Testis (tissue), 3 donors: ENCODE results near the gene MGAT3. TPM values are rescaled to one million over a fixed set of nuclear protein-coding genes. Genes with fewer than 3 reads are reported as not detected.

Source experiments
- DNase-seq: peaks from one replicate; pipeline ENCODE4 v3.0.0-alpha.2; 2019
- H3K27ac ChIP-seq, 2 donors: fragments of 200-600 bp; sonication (generic); one replicate each; pipeline ENCODE4 v1.5.1; 2019
- H3K27me3 ChIP-seq: fragments of 200-600 bp; sonication (generic); one replicate; pipeline ENCODE4 v1.5.1; 2019
- H3K36me3 ChIP-seq: fragments of 200-600 bp; sonication (generic); one replicate; pipeline ENCODE4 v1.5.1; 2017; ENCODE audit warnings: low read depth; ENCODE audit errors: missing control alignments
- H3K4me1 ChIP-seq: fragments of 200-600 bp; sonication (generic); one replicate; pipeline ENCODE4 v1.5.1; 2019
- H3K4me3 ChIP-seq, 2 donors: fragments of 200-600 bp; sonication (generic); one replicate each; pipeline ENCODE4 v1.5.1; 2017 to 2019
- H3K9me3 ChIP-seq: fragments of 200-600 bp; sonication (generic); one replicate; pipeline ENCODE4 v1.5.1; 2017
- POLR2A ChIP-seq: fragments of 450-650 bp; IDR thresholded peaks from one replicate; pipeline ENCODE4 v1.6.1; 2017; ENCODE audit warnings: antibody characterized with exemption, mild to moderate bottlenecking, moderate library complexity
- WGBS, 2 donors: methylation state at CpG; one replicate each; pipeline ENCODE4 v1.1.5; 2018; 5-methylcytosine and 5-hydroxymethylcytosine counted together
- intact Hi-C: fragments of 100-400 bp; cut with DNase I; formaldehyde crosslinking; loops from one replicate; pipeline ENCODE4 v1.15.1; 2023; ENCODE audit warnings: low total_unique reads
- polyA plus RNA-seq: library from polyadenylated mRNA; stranded (reverse); fragments of 350-450 nt; fragmentation: Illumina TruSeq; extraction: RNeasy Lipid Tissue Mini Kit (QIAGEN cat#74804); gene quantifications from one replicate; pipeline ENCODE4 v1.2.3, GENCODE V29; 2014; ENCODE audit warnings: low read depth, low replicate concordance; ENCODE audit not compliant: insufficient read depth
- total RNA-seq, 2 donors: library from RNA; depleted of rRNA; stranded (reverse); fragments of >200 nt; gene quantifications; one replicate each; pipeline ENCODE4 v1.2.3, GENCODE V29; 2016
- TF ChIP-seq, protein P1 (sequence below), 3 experiments: fragments of 450-650 bp in 2 of 3; fragments of 200-600 bp in 1 of 3; sonication (generic) in 1 of 3; IDR thresholded peaks; one replicate each; pipeline ENCODE4 v1.5.1; 2016 to 2019; ENCODE audit warnings: antibody characterized with exemption in 3 of 3, mild to moderate bottlenecking in 2 of 3, moderate library complexity in 1 of 3

The MGAT3 gene
- total and polyA plus RNA-seq, 3 donors from 2014 or later = 4.6 to 9.7 (median 6.4) TPM

DNA sequence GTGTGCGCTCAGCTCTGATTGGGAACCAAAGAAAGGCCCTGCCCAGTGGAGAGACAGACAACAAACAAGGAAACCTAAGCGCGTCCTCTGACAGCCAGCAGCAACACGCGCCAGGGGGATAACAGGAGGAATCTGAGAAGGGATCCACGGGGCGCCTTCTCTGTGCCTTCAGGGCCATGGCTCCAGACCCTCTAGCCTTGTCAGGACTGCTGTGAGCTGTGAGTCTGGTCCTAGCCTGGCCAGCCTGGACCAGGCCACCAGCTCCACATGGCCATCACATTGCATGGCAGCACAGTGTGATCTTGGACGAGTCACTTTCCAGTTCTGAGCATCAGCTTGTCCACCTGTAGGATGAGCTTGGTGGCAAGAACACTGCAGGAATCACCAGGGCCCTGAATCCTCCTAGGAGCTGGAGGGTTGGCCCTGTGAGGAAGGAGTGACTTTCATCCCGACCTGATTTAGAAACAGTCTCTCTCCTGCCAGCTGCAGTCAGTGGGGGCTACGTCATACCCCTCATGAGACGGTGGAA, 11.8 kb upstream of the MGAT3 start:
- H3K4me3 ChIP-seq = no peak overlapping the region
- no peaks in the 10 kb centered on the region for H3K27me3 ChIP-seq
- DNase-seq = no peak
- no peak overlapping the region for H3K27ac ChIP-seq
- TF ChIP-seq, protein P1, sequence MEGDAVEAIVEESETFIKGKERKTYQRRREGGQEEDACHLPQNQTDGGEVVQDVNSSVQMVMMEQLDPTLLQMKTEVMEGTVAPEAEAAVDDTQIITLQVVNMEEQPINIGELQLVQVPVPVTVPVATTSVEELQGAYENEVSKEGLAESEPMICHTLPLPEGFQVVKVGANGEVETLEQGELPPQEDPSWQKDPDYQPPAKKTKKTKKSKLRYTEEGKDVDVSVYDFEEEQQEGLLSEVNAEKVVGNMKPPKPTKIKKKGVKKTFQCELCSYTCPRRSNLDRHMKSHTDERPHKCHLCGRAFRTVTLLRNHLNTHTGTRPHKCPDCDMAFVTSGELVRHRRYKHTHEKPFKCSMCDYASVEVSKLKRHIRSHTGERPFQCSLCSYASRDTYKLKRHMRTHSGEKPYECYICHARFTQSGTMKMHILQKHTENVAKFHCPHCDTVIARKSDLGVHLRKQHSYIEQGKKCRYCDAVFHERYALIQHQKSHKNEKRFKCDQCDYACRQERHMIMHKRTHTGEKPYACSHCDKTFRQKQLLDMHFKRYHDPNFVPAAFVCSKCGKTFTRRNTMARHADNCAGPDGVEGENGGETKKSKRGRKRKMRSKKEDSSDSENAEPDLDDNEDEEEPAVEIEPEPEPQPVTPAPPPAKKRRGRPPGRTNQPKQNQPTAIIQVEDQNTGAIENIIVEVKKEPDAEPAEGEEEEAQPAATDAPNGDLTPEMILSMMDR (IDR thresholded peaks at IDR 0.05) = no peak
- no peak for TF ChIP-seq POLR2A
- peaks cover 4% of the 10 kb centered on the region for H3K4me1 ChIP-seq
- 88% methylated on average over 7 to 11 of the region's 11 CpGs for WGBS, 2 donors
- no peaks in the 10 kb centered on the region for H3K9me3 ChIP-seq
- intact Hi-C loops = no loop called here
- no peaks in the 10 kb centered on the region for H3K36me3 ChIP-seq

DNA sequence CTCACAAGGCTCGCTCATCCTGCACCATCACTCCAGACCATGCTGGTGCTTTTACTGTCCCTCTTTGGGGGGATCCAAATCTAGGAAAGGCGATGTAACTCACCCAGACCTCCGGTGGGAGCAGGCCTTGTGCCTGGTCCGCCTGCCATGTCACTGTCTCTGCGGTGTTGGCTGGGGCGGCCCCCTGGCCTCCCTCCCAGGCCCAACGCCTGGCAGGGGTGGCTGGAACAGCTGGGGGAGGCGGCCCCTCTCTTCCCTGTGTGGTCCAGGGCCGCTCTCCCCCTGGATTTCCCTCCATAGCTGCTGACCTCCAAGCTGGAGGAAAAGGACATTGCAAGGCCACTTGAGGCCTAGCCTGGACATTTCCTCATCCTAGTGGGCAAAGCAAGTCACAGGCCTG, 11.1 kb upstream of the MGAT3 start:
- intact Hi-C loops = no loop called here
- H3K36me3 ChIP-seq = no peaks in the 10 kb centered on the region
- H3K4me3 ChIP-seq = no peak overlapping the region
- no peaks in the 10 kb centered on the region for H3K9me3 ChIP-seq
- H3K4me1 ChIP-seq = peaks cover 4% of the 10 kb centered on the region
- H3K27me3 ChIP-seq = no peaks in the 10 kb centered on the region
- TF ChIP-seq, protein P1 (IDR thresholded peaks at IDR 0.05) = no peak
- TF ChIP-seq POLR2A = no peak
- WGBS, 2 donors = 64 to 71% methylated on average over 8 to 9 of the region's 9 CpGs
- no peak for DNase-seq
- no peak overlapping the region for H3K27ac ChIP-seq

DNA sequence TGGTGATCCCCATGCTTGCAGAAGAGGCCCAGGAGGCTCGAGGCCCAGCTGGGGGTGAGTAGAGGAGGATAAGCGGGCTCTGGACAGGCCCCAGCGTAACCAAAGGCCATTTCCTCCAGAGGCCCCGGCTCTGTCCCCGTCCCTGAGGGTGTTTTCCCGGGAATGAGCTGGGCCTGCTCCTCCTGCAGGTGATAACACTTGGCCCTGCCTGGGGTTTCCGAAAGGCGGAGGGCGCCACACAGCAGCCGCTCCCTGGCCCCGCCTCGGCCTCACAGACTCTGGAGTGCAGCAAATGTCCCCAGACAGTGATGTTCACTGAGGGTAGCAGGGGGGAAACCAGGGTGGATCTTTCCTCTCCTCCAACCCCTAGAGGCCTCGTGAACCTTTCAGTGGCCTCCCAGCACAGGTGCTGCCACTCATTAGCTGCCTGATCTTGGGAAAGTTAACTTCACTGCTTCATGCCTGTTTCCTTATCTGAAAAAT, 10.5 kb upstream of the MGAT3 start:
- H3K36me3 ChIP-seq = no peaks in the 10 kb centered on the region
- 83 to 85% methylated on average over 11 to 13 of the region's 13 CpGs for WGBS, 2 donors
- H3K9me3 ChIP-seq = no peaks in the 10 kb centered on the region
- H3K27me3 ChIP-seq = no peaks in the 10 kb centered on the region
- peaks cover 4% of the 10 kb centered on the region for H3K4me1 ChIP-seq
- H3K4me3 ChIP-seq = no peak overlapping the region
- intact Hi-C loops = no loop called here
- no peak overlapping the region for H3K27ac ChIP-seq
- no peak for TF ChIP-seq POLR2A
- TF ChIP-seq, protein P1 (IDR thresholded peaks at IDR 0.05) = no peak
- no peak for DNase-seq

DNA sequence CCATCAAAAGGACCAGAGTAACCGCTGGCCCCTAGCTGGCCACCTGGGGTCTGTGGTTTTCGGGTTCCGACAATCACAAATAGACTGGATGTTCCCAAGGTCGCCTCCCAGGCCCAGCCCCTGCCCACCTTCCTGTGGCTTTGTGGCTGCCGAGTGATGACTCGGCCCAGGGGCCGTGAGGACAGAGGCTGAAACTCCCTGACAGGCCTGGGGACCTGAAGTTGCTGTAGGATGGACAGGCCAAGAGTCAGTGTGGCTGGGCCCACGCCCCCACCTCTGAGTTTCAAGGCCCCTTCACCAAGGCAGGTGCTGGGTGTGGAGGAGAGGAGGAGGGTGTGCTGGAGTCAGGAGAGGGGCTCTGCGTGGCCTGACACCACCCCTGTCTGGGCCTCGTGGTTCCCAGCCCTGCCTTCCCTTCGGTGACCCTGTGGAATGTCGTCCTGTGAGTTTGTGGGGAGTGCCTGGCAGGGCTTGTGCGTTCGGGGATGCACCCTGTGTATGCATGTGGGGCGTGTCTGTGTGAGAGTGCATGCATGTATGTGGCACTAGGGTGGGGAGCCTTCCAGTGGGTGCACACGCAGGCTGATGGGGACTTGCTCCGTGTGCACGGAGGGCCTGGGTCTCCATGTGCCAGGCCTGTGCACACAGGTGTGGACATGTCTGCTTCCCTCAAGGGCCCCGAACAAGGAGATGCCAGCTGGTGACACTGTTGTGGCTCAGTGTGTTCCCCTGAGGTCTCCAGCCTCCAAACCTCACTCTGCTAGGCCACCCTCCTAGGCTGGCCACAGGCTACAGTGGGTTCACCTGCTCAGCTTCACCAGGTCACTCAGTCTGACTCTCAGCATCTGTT, 8.4 kb upstream of the MGAT3 start:
- DNase-seq = no peak
- Histone ChIP-seq H3K27me3 (no peaks in the 10 kb centered on the region), H3K27ac (no peak overlapping the region), H3K4me1 (peaks cover 9% of the 10 kb centered on the region), H3K4me3 (no peak overlapping the region), H3K9me3 (no peaks in the 10 kb centered on the region), H3K36me3 (no peaks in the 10 kb centered on the region)
- WGBS, 2 donors = 64 to 74% methylated on average over 10 to 19 of the region's 19 CpGs
- TF ChIP-seq POLR2A = no peak
- TF ChIP-seq, protein P1 (IDR thresholded peaks at IDR 0.05) = no peak
- intact Hi-C loops = no loop called here
